H1 (cell line): ENCODE data around the gene UVSSA. TPM values are rescaled to one million over a fixed set of nuclear protein-coding genes. Genes with fewer than 3 reads are reported as not detected.

Experiments used
- PHF8 ChIP-seq: fragments of 200-600 bp; sonication (generic); conservative IDR thresholded peaks from 2 replicates; pipeline ENCODE4 v1.7.1; 2012; ENCODE audit warnings: low read depth, mild to moderate bottlenecking, inconsistent platforms, low read length, moderate library complexity
- RAD21 ChIP-seq, 2 experiments: IDR thresholded peaks in 1 of 2; conservative IDR thresholded peaks in 1 of 2; 2 replicates each; pipeline ENCODE4 v1.6.1; 2011; ENCODE audit warnings: low read depth in 2 of 2, low read length in 2 of 2, improper control_type of control experiment in 1 of 2, inconsistent platforms in 1 of 2, mild to moderate bottlenecking in 1 of 2, moderate library complexity in 1 of 2
- TAF7 ChIP-seq: optimal IDR thresholded peaks from 2 replicates; pipeline ENCODE3; 2011; ENCODE audit warnings: low read depth, mild to moderate bottlenecking, inconsistent platforms, low read length, moderate library complexity, borderline replicate concordance
- TCF12 ChIP-seq: IDR thresholded peaks from 2 replicates; pipeline ENCODE4 v1.6.1; 2011; ENCODE audit warnings: low read depth, mild to moderate bottlenecking, low read length
- polyA plus RNA-seq, 7 experiments: library from polyadenylated mRNA; depleted of rRNA in 3 of 7; stranded (reverse) in 5 of 7; unstranded in 2 of 7; fragments of >200 nt in 5 of 7; fragments of 200-250 nt in 2 of 7; gene quantifications; 1 replicate in 5 of 7; 2 replicates in 1 of 7; 4 replicates in 1 of 7; pipeline versions ENCODE4 v1.2.1 to v1.2.3, GENCODE V29; 2011 to 2013; ENCODE audit warnings: missing spikeins in 2 of 7, mixed read lengths in 2 of 7
- total RNA-seq: library from RNA; stranded (reverse); fragmentation: NEBNext Ultra II Directional; extraction: Animal tissue kit (Norgen Biotek cat#: 25700); gene quantifications from 2 replicates; pipeline ENCODE4 v1.2.1, GENCODE V29; 2021

The UVSSA gene
- total and polyA plus RNA-seq, 2 of the 8 experiments (the other 6 are each of a cell fraction or from before 2014, with no cell fraction given) = 14.5 to 19.4 TPM

GRCh38 chr4:1365271-1366178, 18.5 kb downstream of the UVSSA start (continued):
- TF ChIP-seq TAF7 (no peak), TCF12 (peak; percentile 71; the same call in 1 of the 2 replicates), PHF8 (no peak), RAD21 (IDR thresholded peaks at IDR 0.05 in 1 of 2, conservative IDR thresholded peaks at IDR 0.05 in 1 of 2; ENCODE audit: low read depth in 2 of 2, low read length in 2 of 2) (peak; percentile 12 to 32; a peak in 3 of 4 replicates)
